H1 (cell line): ENCODE results near the gene DDX59. TPM values are rescaled to one million over a fixed set of nuclear protein-coding genes. Genes with fewer than 3 reads are reported as not detected.

ENCODE experiments used
- CTCF ChIA-PET: fragments of 300-600 bp; sonication (Branson Sonifier 250); formaldehyde crosslinking; loops from one replicate; lab custom pipeline; 2021; ENCODE audit not compliant: partially characterized antibody; lab: Charles Lee
- POLR2A ChIA-PET: fragments of 300-600 bp; sonication (Branson Sonifier 250); formaldehyde crosslinking; loops from one replicate; lab custom pipeline; 2021; ENCODE audit warnings: inconsistent platforms; ENCODE audit not compliant: partially characterized antibody; lab: Charles Lee
- DNase-seq, 2 experiments: peaks; one replicate each; pipeline versions ENCODE4 v3.0.0 to v3.0.0-alpha.2; 2010 to 2022; ENCODE audit warnings: low spot score in 2 of 2, low read depth in 1 of 2, mixed read lengths in 1 of 2
- FAIRE-seq: peaks from 2 replicates; lab custom pipeline; 2011; peaks lifted over from hg19 to GRCh38; lab: Jason Lieb, UNC
- H2AFZ ChIP-seq: 2 replicates; pipeline ENCODE4 v1.8.1; 2012; ENCODE audit warnings: low read length, inconsistent platforms
- H2AK5ac ChIP-seq: 2 replicates; pipeline ENCODE4 v1.6.1; 2013; ENCODE audit warnings: low read depth, low read length
- H2BK120ac ChIP-seq: replicated peaks from 2 replicates; pipeline ENCODE3; 2013; ENCODE audit warnings: low read depth, low read length, inconsistent platforms
- H2BK12ac ChIP-seq: 2 replicates; pipeline ENCODE4 v1.6.1; 2013; ENCODE audit warnings: low read depth, low read length
- H2BK15ac ChIP-seq: 2 replicates; pipeline ENCODE4 v1.6.1; 2013; ENCODE audit warnings: low read length
- H2BK20ac ChIP-seq: 2 replicates; pipeline ENCODE4 v1.6.1; 2013; ENCODE audit warnings: low read length
- H2BK5ac ChIP-seq: 2 replicates; pipeline ENCODE4 v1.6.1; 2013; ENCODE audit warnings: low read depth, low read length
- H3K14ac ChIP-seq: 2 replicates; pipeline ENCODE4 v1.6.1; 2013; ENCODE audit warnings: inconsistent platforms; ENCODE audit not compliant: insufficient read length
- H3K18ac ChIP-seq: 2 replicates; pipeline ENCODE4 v1.6.1; 2013; ENCODE audit warnings: low read length; ENCODE audit errors: extremely low read depth
- H3K23ac ChIP-seq: 2 replicates; pipeline ENCODE4 v1.6.1; 2013; ENCODE audit warnings: inconsistent platforms; ENCODE audit not compliant: insufficient read length
- H3K23me2 ChIP-seq: 2 replicates; pipeline ENCODE4 v1.6.1; 2013; ENCODE audit warnings: low read depth, low read length
- H3K27ac ChIP-seq: 2 replicates; pipeline ENCODE4 v1.6.1; 2011; ENCODE audit warnings: low read depth, low read length, inconsistent platforms
- H3K27me3 ChIP-seq, 4 experiments: replicated peaks in 1 of 4; 1 replicate in 1 of 4; 2 replicates in 3 of 4; pipeline versions ENCODE4 v1.6.1 to v1.8.1; 2011 to 2013; ENCODE audit warnings: low read length in 3 of 4, mild to moderate bottlenecking in 3 of 4, inconsistent platforms in 2 of 4, mixed read lengths in 2 of 4, moderate library complexity in 1 of 4; ENCODE audit not compliant: control insufficient read depth in 3 of 4, insufficient read depth in 3 of 4; ENCODE audit errors: extremely low read depth in 1 of 4
- H3K36me3 ChIP-seq, 4 experiments: 2 replicates each; pipeline versions ENCODE4 v1.6.1 to v1.8.1; 2011 to 2013; ENCODE audit warnings: mild to moderate bottlenecking in 4 of 4, low read length in 3 of 4, moderate library complexity in 2 of 4, control low read depth in 1 of 4, inconsistent platforms in 1 of 4; ENCODE audit not compliant: insufficient read depth in 4 of 4, control insufficient read depth in 2 of 4
- H3K4ac ChIP-seq: replicated peaks from 2 replicates; pipeline ENCODE3; 2013; ENCODE audit warnings: low read length, low read depth, mixed read lengths, inconsistent platforms; ENCODE audit not compliant: insufficient read length
- H3K4me1 ChIP-seq, 4 experiments: replicated peaks in 1 of 4; 1 replicate in 1 of 4; 2 replicates in 3 of 4; pipeline versions ENCODE4 v1.6.1 to v1.8.1; 2011 to 2013; ENCODE audit warnings: low read length in 3 of 4, inconsistent platforms in 2 of 4, mixed read lengths in 1 of 4; ENCODE audit not compliant: insufficient read depth in 4 of 4, control insufficient read depth in 3 of 4
- H3K4me2 ChIP-seq, 2 experiments: 2 replicates each; pipeline versions ENCODE4 v1.6.1 to v1.8.1; 2011 to 2013; ENCODE audit warnings: low read depth in 2 of 2, low read length in 2 of 2, control low read depth in 1 of 2, inconsistent platforms in 1 of 2, mild to moderate bottlenecking in 1 of 2; ENCODE audit not compliant: insufficient read depth in 1 of 2
- H3K4me3 ChIP-seq, 4 experiments: fragments of 200-600, 300-600 bp in 1 of 4; sonication (generic), shearing (Covaris generic), sonication (Bioruptor Twin) in 1 of 4; 2 replicates each; pipeline versions ENCODE4 v1.5.1 to v1.8.1; 2011 to 2016; ENCODE audit warnings: low read length in 4 of 4, low read depth in 3 of 4, control low read depth in 2 of 4, inconsistent platforms in 2 of 4, mild to moderate bottlenecking in 2 of 4, mixed read lengths in 1 of 4, moderate library complexity in 1 of 4; ENCODE audit not compliant: insufficient read depth in 2 of 4; ENCODE audit errors: extremely low read depth in 1 of 4
- H3K56ac ChIP-seq: replicated peaks from 2 replicates; pipeline ENCODE3; 2013; ENCODE audit warnings: low read depth, mild to moderate bottlenecking, mixed read lengths, low read length, inconsistent platforms; ENCODE audit not compliant: insufficient read length
- H3K79me1 ChIP-seq: 2 replicates; pipeline ENCODE4 v1.6.1; 2013; ENCODE audit warnings: low read depth, low read length, control low read depth
- H3K79me2 ChIP-seq, 2 experiments: 2 replicates each; pipeline versions ENCODE4 v1.6.1 to v1.8.1; 2012 to 2013; ENCODE audit warnings: low read length in 2 of 2, mild to moderate bottlenecking in 2 of 2, inconsistent platforms in 1 of 2; ENCODE audit not compliant: insufficient read depth in 2 of 2, control insufficient read depth in 1 of 2
- H3K9ac ChIP-seq, 4 experiments: replicated peaks in 1 of 4; 1 replicate in 1 of 4; 2 replicates in 3 of 4; pipeline versions ENCODE4 v1.6.1 to v1.8.1; 2011 to 2013; ENCODE audit warnings: low read depth in 3 of 4, low read length in 3 of 4, control low read depth in 2 of 4, mild to moderate bottlenecking in 2 of 4, moderate library complexity in 2 of 4, inconsistent platforms in 1 of 4; ENCODE audit errors: extremely low read depth in 1 of 4
- H3K9me3 ChIP-seq, 2 experiments: 2 replicates each; pipeline versions ENCODE4 v1.6.1 to v1.8.1; 2012 to 2013; ENCODE audit warnings: mild to moderate bottlenecking in 2 of 2, moderate library complexity in 2 of 2, control low read depth in 1 of 2, inconsistent platforms in 1 of 2, low read depth in 1 of 2, low read length in 1 of 2, mixed read lengths in 1 of 2; ENCODE audit not compliant: insufficient read depth in 2 of 2
- H4K20me1 ChIP-seq, 2 experiments: replicated peaks in 1 of 2; 2 replicates each; pipeline versions ENCODE3 to v1.8.1; 2011 to 2013; ENCODE audit warnings: inconsistent platforms in 2 of 2, low read length in 2 of 2, mild to moderate bottlenecking in 1 of 2; ENCODE audit not compliant: insufficient read depth in 2 of 2, control insufficient read depth in 1 of 2
- H4K5ac ChIP-seq: 2 replicates; pipeline ENCODE4 v1.6.1; 2013; ENCODE audit warnings: low read length, low read depth, mixed read lengths, inconsistent platforms; ENCODE audit not compliant: insufficient read length
- H4K8ac ChIP-seq: 2 replicates; pipeline ENCODE4 v1.8.0; 2013; ENCODE audit warnings: mild to moderate bottlenecking, moderate library complexity, low read length, inconsistent platforms; ENCODE audit not compliant: insufficient read depth; ENCODE audit errors: extremely low read depth
- H4K91ac ChIP-seq: replicated peaks from 2 replicates; pipeline ENCODE3; 2013; ENCODE audit warnings: low read length, mixed read lengths, inconsistent platforms; ENCODE audit not compliant: insufficient read length
- CREB1 ChIP-seq: IDR thresholded peaks from 2 replicates; pipeline ENCODE4 v1.6.1; 2012; ENCODE audit warnings: inconsistent platforms
- EGR1 ChIP-seq: IDR thresholded peaks from 2 replicates; pipeline ENCODE4 v1.6.1; 2011; ENCODE audit warnings: low read depth, low read length, borderline replicate concordance
- FOSL1 ChIP-seq: IDR thresholded peaks from 2 replicates; pipeline ENCODE4 v1.6.1; 2011; ENCODE audit warnings: mild to moderate bottlenecking, low read depth, low read length, moderate library complexity; ENCODE audit not compliant: insufficient read depth
- HDAC2 ChIP-seq, 2 experiments: fragments of 300-600 bp in 1 of 2; sonication (generic) in 1 of 2; IDR thresholded peaks; 2 replicates each; pipeline ENCODE4 v1.6.1; 2011 to 2012; ENCODE audit warnings: low read depth in 2 of 2, low read length in 2 of 2, mild to moderate bottlenecking in 2 of 2, moderate library complexity in 2 of 2, borderline replicate concordance in 1 of 2, inconsistent platforms in 1 of 2
- MAFK ChIP-seq: IDR thresholded peaks from 2 replicates; pipeline ENCODE4 v1.6.1; 2012; ENCODE audit warnings: low read depth, mild to moderate bottlenecking, improper control_type of control experiment, low read length
- PHF8 ChIP-seq: fragments of 200-600 bp; sonication (generic); conservative IDR thresholded peaks from 2 replicates; pipeline ENCODE4 v1.7.1; 2012; ENCODE audit warnings: low read depth, mild to moderate bottlenecking, inconsistent platforms, low read length, moderate library complexity
- POU5F1 ChIP-seq: IDR thresholded peaks from 2 replicates; pipeline ENCODE4 v1.6.1; 2011; ENCODE audit warnings: low read depth, mild to moderate bottlenecking, low read length, moderate library complexity
- RFX5 ChIP-seq: IDR thresholded peaks from 2 replicates; pipeline ENCODE4 v1.6.1; 2011; ENCODE audit warnings: low read depth, low read length, improper control_type of control experiment, borderline replicate concordance
- RNF2 ChIP-seq: fragments of 200-900, 300-1000 bp; sonication (generic); IDR thresholded peaks from 2 replicates; pipeline ENCODE4 v1.7.1; 2016; ENCODE audit warnings: borderline replicate concordance, low read depth, mild to moderate bottlenecking, antibody characterized with exemption, low read length; ENCODE audit not compliant: poor library complexity, severe bottlenecking; ENCODE audit errors: missing control alignments
- SIN3A ChIP-seq, 2 experiments: IDR thresholded peaks in 1 of 2; conservative IDR thresholded peaks in 1 of 2; 2 replicates each; pipeline ENCODE4 v1.6.1; 2011 to 2012; ENCODE audit warnings: low read length in 2 of 2, improper control_type of control experiment in 1 of 2, low read depth in 1 of 2, mild to moderate bottlenecking in 1 of 2
- SIRT6 ChIP-seq: IDR thresholded peaks from one replicate; pipeline ENCODE4 v1.7.1; 2012; ENCODE audit warnings: low read length, inconsistent platforms
- SIX5 ChIP-seq: IDR thresholded peaks from 2 replicates; pipeline ENCODE4 v1.6.1; 2011; ENCODE audit warnings: mild to moderate bottlenecking, low read depth, low read length
- TCF12 ChIP-seq: IDR thresholded peaks from 2 replicates; pipeline ENCODE4 v1.6.1; 2011; ENCODE audit warnings: low read depth, mild to moderate bottlenecking, low read length
- YY1 ChIP-seq: IDR thresholded peaks from 2 replicates; pipeline ENCODE4 v1.6.1; 2011; ENCODE audit warnings: low read depth, mild to moderate bottlenecking, low read length
- WGBS, 2 experiments: shearing (Covaris generic) in 1 of 2; methylation state at CpG; one replicate each; pipeline versions ENCODE4 v1.1.6 to v1.1.7; 2013 to 2015; ENCODE audit warnings: low lambda C conversion rate in 2 of 2, mixed read lengths in 2 of 2, inconsistent platforms in 1 of 2, low coverage in 1 of 2, missing lambda C conversion rate in 1 of 2; ENCODE audit not compliant: insufficient replicate concordance in 2 of 2, insufficient coverage in 1 of 2, insufficient read length in 1 of 2; ENCODE audit errors: extremely low coverage in 1 of 2, missing lambda C conversion rate in 1 of 2; 5-methylcytosine and 5-hydroxymethylcytosine counted together
- polyA plus RNA-seq, 7 experiments: library from polyadenylated mRNA; depleted of rRNA in 3 of 7; stranded (reverse) in 5 of 7; unstranded in 2 of 7; fragments of >200 nt in 5 of 7; fragments of 200-250 nt in 2 of 7; gene quantifications; 1 replicate in 5 of 7; 2 replicates in 1 of 7; 4 replicates in 1 of 7; pipeline versions ENCODE4 v1.2.1 to v1.2.3, GENCODE V29; 2011 to 2013; ENCODE audit warnings: missing spikeins in 2 of 7, mixed read lengths in 2 of 7
- total RNA-seq: library from RNA; stranded (reverse); fragmentation: NEBNext Ultra II Directional; extraction: Animal tissue kit (Norgen Biotek cat#: 25700); gene quantifications from 2 replicates; pipeline ENCODE4 v1.2.1, GENCODE V29; 2021
- TF ChIP-seq, protein P1 (sequence below): IDR thresholded peaks from 2 replicates; pipeline ENCODE4 v1.6.1; 2012; ENCODE audit warnings: inconsistent platforms

The DDX59 gene
- total and polyA plus RNA-seq, 2 of the 8 experiments (the other 6 are each of a cell fraction or from before 2014, with no cell fraction given) = 8.3 to 19.4 TPM

- FAIRE-seq (no peak), DNase-seq (no peak)
- no peaks in the 10 kb centered on the region for H3K9me3 ChIP-seq
- H3K27me3 ChIP-seq = no peaks in the 10 kb centered on the region
- POLR2A ChIA-PET = no interaction called here
- H4K91ac ChIP-seq = no peak overlapping the region
- WGBS, 2 experiments = 85% methylated on average over 7 of the region's 7 CpGs; no CpG with 5 or more reads in 1 of the 2 experiments
- H3K36me3 ChIP-seq = no peaks in the 10 kb centered on the region
- H3K4me2 ChIP-seq = no peak overlapping the region
- H3K4me3 ChIP-seq = no peak overlapping the region
- H3K14ac ChIP-seq = no peak overlapping the region
- no peak overlapping the region for H2BK20ac ChIP-seq
- H2BK15ac ChIP-seq = no peak overlapping the region
- H4K5ac ChIP-seq = no peak overlapping the region
- H3K79me2 ChIP-seq = no peaks in the 10 kb centered on the region; a peak in 1 of 4 replicates
- H2AFZ ChIP-seq = no peak overlapping the region
- no peak overlapping the region for H2BK12ac ChIP-seq
- no peak overlapping the region for H4K8ac ChIP-seq
- H3K4ac ChIP-seq = no peak overlapping the region
- no peak overlapping the region for H2BK120ac ChIP-seq
- no peak overlapping the region for H3K27ac ChIP-seq
- no peaks in the 10 kb centered on the region for H3K4me1 ChIP-seq
- no peak overlapping the region for H2BK5ac ChIP-seq
- H3K56ac ChIP-seq = no peak overlapping the region
- no peak overlapping the region for H3K9ac ChIP-seq
- no peak overlapping the region for H3K18ac ChIP-seq
- H2AK5ac ChIP-seq = no peak overlapping the region
- no peak overlapping the region for H3K23ac ChIP-seq
- H3K79me1 ChIP-seq = no peaks in the 10 kb centered on the region
- H3K23me2 ChIP-seq = no peaks in the 10 kb centered on the region
- H4K20me1 ChIP-seq = no peaks in the 10 kb centered on the region
- CTCF ChIA-PET = interaction anchor here (1.0 kb wide), 1 partner anchor 16 kb away, joined by 4 read pairs; no protein-coding TSS in a partner anchor
- no peak for TF ChIP-seq CREB1
- no peak for TF ChIP-seq HDAC2 (IDR thresholded peaks at IDR 0.05; ENCODE audit: borderline replicate concordance in 1 of 2, low read depth in 2 of 2, low read length in 2 of 2)
- TF ChIP-seq MAFK = no peak
- no peak for TF ChIP-seq POU5F1
- no peak for TF ChIP-seq PHF8
- no peak for TF ChIP-seq SIRT6
- TF ChIP-seq TCF12 = no peak
- no peak for TF ChIP-seq RNF2
- no peak for TF ChIP-seq EGR1
- TF ChIP-seq FOSL1 = no peak
- TF ChIP-seq SIX5 = no peak
- TF ChIP-seq SIN3A (conservative IDR thresholded peaks at IDR 0.05 in 1 of 2, IDR thresholded peaks at IDR 0.05 in 1 of 2; ENCODE audit: low read depth in 1 of 2, low read length in 2 of 2) = no peak
- TF ChIP-seq, protein P1, sequence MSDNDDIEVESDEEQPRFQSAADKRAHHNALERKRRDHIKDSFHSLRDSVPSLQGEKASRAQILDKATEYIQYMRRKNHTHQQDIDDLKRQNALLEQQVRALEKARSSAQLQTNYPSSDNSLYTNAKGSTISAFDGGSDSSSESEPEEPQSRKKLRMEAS = no peak
- no peak for TF ChIP-seq YY1
- TF ChIP-seq RFX5 = no peak
These were observed 31.6 kb downstream of the DDX59 start for GRCh38 chr1:200638073-200638472.
